Caco-2 (cell line): ENCODE results near the gene INTS6. TPM values are rescaled to one million over a fixed set of nuclear protein-coding genes. Genes with fewer than 3 reads are reported as not detected.

Experiments
- BruUV-seq: library from RNA; stranded (reverse); fragments of 400-500 nt; replicated peaks from 2 replicates; lab custom pipeline; 2021; lab: Mats Ljungman, UMichigan
- CTCF ChIA-PET: fragments of 300-600 bp; sonication (Branson Sonifier 250); formaldehyde crosslinking; loops from one replicate; lab custom pipeline; 2022; ENCODE audit warnings: antibody characterized with exemption; lab: Charles Lee
- POLR2A ChIA-PET: fragments of 300-600 bp; sonication (Branson Sonifier 250); formaldehyde crosslinking; loops from one replicate; lab custom pipeline; 2022; ENCODE audit warnings: antibody characterized with exemption; lab: Charles Lee
- DNase-seq, 2 experiments: peaks; one replicate each; pipeline versions ENCODE4 v3.0.0 to v3.0.0-alpha.2; 2020 to 2022
- H3K27me3 ChIP-seq: replicated peaks from 2 replicates; pipeline ENCODE4 v1.6.0; 2011; ENCODE audit warnings: low read length; ENCODE audit not compliant: control insufficient read depth, insufficient read depth
- H3K36me3 ChIP-seq: 2 replicates; pipeline ENCODE4 v1.5.1; 2011; ENCODE audit warnings: low read length; ENCODE audit not compliant: control insufficient read depth, insufficient read depth
- H3K4me1 ChIP-seq: fragments of 250-450 bp; sonication (Bioruptor Pico); 2 replicates; pipeline ENCODE4 v1.5.1; 2020; ENCODE audit warnings: mild to moderate bottlenecking
- H3K4me3 ChIP-seq: 2 replicates; pipeline ENCODE4 v1.5.1; 2011; ENCODE audit warnings: low read depth, mild to moderate bottlenecking, control low read depth, low read length
- H3K9me3 ChIP-seq: fragments of 250-450 bp; sonication (Bioruptor Pico); 2 replicates; pipeline ENCODE4 v1.5.1; 2020; ENCODE audit warnings: mild to moderate bottlenecking, moderate library complexity
- H3K27ac Mint-ChIP-seq: one replicate; pipeline ENCODE4 v1.8.0; 2022; ENCODE audit warnings: mixed read lengths; ENCODE audit not compliant: unreplicated experiment
- H3K27me3 Mint-ChIP-seq: one replicate; pipeline ENCODE4 v1.8.0; 2022; ENCODE audit warnings: mixed read lengths; ENCODE audit not compliant: insufficient read depth, unreplicated experiment
- H3K36me3 Mint-ChIP-seq: one replicate; pipeline ENCODE4 v1.8.0; 2022; ENCODE audit warnings: mild to moderate bottlenecking, mixed read lengths; ENCODE audit not compliant: insufficient read depth, unreplicated experiment
- H3K4me1 Mint-ChIP-seq: one replicate; pipeline ENCODE4 v1.8.0; 2022; ENCODE audit warnings: low read depth, mixed read lengths; ENCODE audit not compliant: unreplicated experiment
- H3K4me3 Mint-ChIP-seq: one replicate; pipeline ENCODE4 v1.8.0; 2022; ENCODE audit warnings: mild to moderate bottlenecking, moderate library complexity, mixed read lengths; ENCODE audit not compliant: unreplicated experiment
- H3K9me3 Mint-ChIP-seq: one replicate; pipeline ENCODE4 v1.8.0; 2022; ENCODE audit warnings: mixed read lengths; ENCODE audit not compliant: unreplicated experiment
- intact Hi-C: fragments of 100-400 bp; cut with micrococcal nuclease; formaldehyde crosslinking; loops from one replicate; pipeline ENCODE4 v1.10.0; 2022; ENCODE audit not compliant: unreplicated experiment
- total RNA-seq: library from RNA; stranded (reverse); gene quantifications from 2 replicates; pipeline ENCODE4 v1.2.3, GENCODE V29; 2022
- TF ChIP-seq, protein P1 (sequence below), 2 experiments: fragments of 200-600 bp in 1 of 2; IDR thresholded peaks; 1 replicate in 1 of 2; 2 replicates in 1 of 2; pipeline versions ENCODE4 v1.5.1 to v1.8.0; 2011 to 2022; ENCODE audit warnings: antibody characterized with exemption in 1 of 2, control low read depth in 1 of 2, inconsistent platforms in 1 of 2, low read depth in 1 of 2, low read length in 1 of 2, mild to moderate bottlenecking in 1 of 2, moderate library complexity in 1 of 2; ENCODE audit not compliant: insufficient read depth in 1 of 2, severe bottlenecking in 1 of 2, unreplicated experiment in 1 of 2

INTS6 gene
- total RNA-seq, 1 experiment from 2014 or later = 42.6 TPM

DNA sequence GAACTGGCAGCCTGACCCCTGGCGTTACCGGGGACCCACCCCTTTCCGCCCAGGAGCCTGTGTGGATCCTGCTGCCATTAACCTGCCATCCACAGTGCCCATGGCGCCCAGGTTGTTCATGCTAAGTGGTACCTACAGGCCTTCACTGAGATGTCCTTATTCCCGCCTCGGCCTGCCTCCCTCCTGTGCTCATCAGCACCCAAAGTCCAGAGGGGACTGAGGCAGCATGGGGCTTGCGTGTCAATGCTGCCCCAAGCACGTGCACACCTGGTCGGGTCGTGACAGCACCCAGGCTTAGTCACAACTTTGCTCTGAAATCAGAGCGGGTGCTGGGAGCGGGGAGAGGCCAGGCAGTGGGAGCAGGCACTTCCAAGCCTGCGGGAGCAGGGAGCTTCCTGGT, 3.7 kb upstream of the INTS6 start:
- Histone ChIP-seq H3K4me1 (peaks cover 6% of the 10 kb centered on the region; the same call in 1 of the 2 replicates), H3K36me3 (no peaks in the 10 kb centered on the region), H3K9me3 (peaks cover 11% of the 10 kb centered on the region), H3K27me3 (no peaks in the 10 kb centered on the region), H3K4me3 (no peak overlapping the region)
- no peak for DNase-seq
- ChIA-PET POLR2A (no interaction called here), CTCF (no interaction called here)
- no peak overlapping the region for H3K4me3 Mint-ChIP-seq
- no peak overlapping the region for H3K27ac Mint-ChIP-seq
- no TSS peak for BruUV-seq
- H3K27me3 Mint-ChIP-seq = no peaks in the 10 kb centered on the region
- H3K36me3 Mint-ChIP-seq = peaks cover 26% of the 10 kb centered on the region
- no peaks in the 10 kb centered on the region for H3K4me1 Mint-ChIP-seq
- intact Hi-C loops = no loop called here
- peaks cover 9% of the 10 kb centered on the region for H3K9me3 Mint-ChIP-seq
- TF ChIP-seq, protein P1, sequence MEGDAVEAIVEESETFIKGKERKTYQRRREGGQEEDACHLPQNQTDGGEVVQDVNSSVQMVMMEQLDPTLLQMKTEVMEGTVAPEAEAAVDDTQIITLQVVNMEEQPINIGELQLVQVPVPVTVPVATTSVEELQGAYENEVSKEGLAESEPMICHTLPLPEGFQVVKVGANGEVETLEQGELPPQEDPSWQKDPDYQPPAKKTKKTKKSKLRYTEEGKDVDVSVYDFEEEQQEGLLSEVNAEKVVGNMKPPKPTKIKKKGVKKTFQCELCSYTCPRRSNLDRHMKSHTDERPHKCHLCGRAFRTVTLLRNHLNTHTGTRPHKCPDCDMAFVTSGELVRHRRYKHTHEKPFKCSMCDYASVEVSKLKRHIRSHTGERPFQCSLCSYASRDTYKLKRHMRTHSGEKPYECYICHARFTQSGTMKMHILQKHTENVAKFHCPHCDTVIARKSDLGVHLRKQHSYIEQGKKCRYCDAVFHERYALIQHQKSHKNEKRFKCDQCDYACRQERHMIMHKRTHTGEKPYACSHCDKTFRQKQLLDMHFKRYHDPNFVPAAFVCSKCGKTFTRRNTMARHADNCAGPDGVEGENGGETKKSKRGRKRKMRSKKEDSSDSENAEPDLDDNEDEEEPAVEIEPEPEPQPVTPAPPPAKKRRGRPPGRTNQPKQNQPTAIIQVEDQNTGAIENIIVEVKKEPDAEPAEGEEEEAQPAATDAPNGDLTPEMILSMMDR (IDR thresholded peaks at IDR 0.05; ENCODE audit: insufficient read depth in 1 of 2, low read depth in 1 of 2, low read length in 1 of 2, severe bottlenecking in 1 of 2, unreplicated experiment in 1 of 2) = no peak

DNA sequence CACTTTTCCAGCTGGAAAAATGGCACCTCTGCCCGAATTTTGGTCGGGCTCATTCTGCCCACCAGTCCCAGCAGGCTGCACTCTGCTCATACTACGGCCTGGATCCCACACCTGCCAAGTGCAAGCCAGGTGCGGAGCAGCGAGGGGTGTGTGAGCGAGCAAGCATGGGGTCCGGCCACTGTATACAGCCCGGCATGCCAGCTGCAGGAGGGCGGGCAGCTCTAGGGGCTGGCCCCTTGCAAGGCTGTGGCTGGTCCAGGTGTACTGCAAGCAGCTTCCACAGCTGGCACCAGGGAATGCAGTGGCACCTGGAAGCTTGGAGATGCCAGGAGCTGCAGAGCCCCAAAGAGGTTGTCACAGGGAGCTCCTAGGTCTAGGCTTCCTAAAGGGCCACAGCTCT, 2.7 kb upstream of the INTS6 start:
- no peak for DNase-seq
- ChIA-PET CTCF (no interaction called here), POLR2A (interaction anchor here (0.6 kb wide), 1 partner anchor 19 kb away, joined by 3 read pairs; no protein-coding TSS in a partner anchor)
- H3K4me3 ChIP-seq = no peak overlapping the region
- H3K27ac Mint-ChIP-seq = no peak overlapping the region
- no peaks in the 10 kb centered on the region for H3K27me3 ChIP-seq
- intact Hi-C loops = no loop called here
- TF ChIP-seq, protein P1 (IDR thresholded peaks at IDR 0.05; ENCODE audit: insufficient read depth in 1 of 2, low read depth in 1 of 2, low read length in 1 of 2, severe bottlenecking in 1 of 2, unreplicated experiment in 1 of 2) = no peak
- peaks cover 9% of the 10 kb centered on the region for H3K9me3 Mint-ChIP-seq
- H3K36me3 ChIP-seq = no peaks in the 10 kb centered on the region
- H3K9me3 ChIP-seq = peaks cover 11% of the 10 kb centered on the region
- H3K36me3 Mint-ChIP-seq = peaks cover 32% of the 10 kb centered on the region
- H3K4me1 ChIP-seq = peaks cover 12% of the 10 kb centered on the region; the same call in 1 of the 2 replicates
- BruUV-seq = no TSS peak
- no peaks in the 10 kb centered on the region for H3K27me3 Mint-ChIP-seq
- no peak overlapping the region for H3K4me3 Mint-ChIP-seq
- H3K4me1 Mint-ChIP-seq = no peaks in the 10 kb centered on the region

DNA sequence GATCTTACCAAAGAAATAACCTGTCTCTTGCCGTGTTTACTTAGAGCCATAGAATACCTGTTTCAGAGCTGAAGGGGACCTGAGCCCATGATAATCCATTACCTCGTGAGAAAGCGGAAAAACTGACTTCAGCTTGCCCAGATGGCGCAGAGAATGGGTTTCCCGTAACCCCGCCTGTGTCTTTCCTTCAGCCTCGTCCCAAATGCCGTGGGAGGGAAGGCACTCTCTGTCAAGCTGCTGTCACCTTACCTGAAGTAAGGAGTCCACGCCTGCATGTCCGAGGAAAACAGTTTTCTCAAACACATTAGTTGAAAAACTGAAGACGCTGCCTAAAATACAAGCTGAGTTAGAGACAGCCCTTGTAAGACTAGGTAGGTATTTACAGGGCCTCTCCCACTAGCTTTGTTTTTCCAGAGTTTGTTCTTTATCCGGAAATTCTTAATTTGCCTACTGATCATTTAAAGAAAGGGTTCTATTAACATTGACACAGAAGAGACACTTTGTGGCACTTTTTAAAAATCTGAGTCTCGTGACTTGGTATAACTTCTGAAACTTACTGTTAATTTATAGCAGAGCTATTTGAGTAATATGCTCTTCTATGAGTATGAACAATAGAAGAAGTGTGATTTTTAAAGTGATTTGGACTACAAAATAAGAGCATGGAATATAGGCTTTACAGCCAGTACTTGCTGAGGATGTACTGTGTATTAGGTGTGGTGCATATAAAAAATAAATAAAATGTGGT, 1.3 kb upstream of the INTS6 start:
- TF ChIP-seq, protein P1 (IDR thresholded peaks at IDR 0.05; ENCODE audit: insufficient read depth in 1 of 2, low read depth in 1 of 2, low read length in 1 of 2, severe bottlenecking in 1 of 2, unreplicated experiment in 1 of 2) = no peak
- Mint-ChIP-seq H3K4me1 (no peaks in the 10 kb centered on the region), H3K27ac (peak overlapping the region; percentile 82), H3K4me3 (peak overlapping the region; percentile 72), H3K36me3 (peaks cover 42% of the 10 kb centered on the region), H3K9me3 (peaks cover 9% of the 10 kb centered on the region), H3K27me3 (no peaks in the 10 kb centered on the region)
- Histone ChIP-seq H3K36me3 (no peaks in the 10 kb centered on the region), H3K4me1 (peaks cover 12% of the 10 kb centered on the region; the same call in 1 of the 2 replicates), H3K9me3 (peaks cover 11% of the 10 kb centered on the region), H3K27me3 (no peaks in the 10 kb centered on the region), H3K4me3 (peak overlapping the region; percentile 69)
- ChIA-PET CTCF (interaction anchor here (2.6 kb wide), 1 partner anchor 343 kb away, joined by 11 read pairs; no protein-coding TSS in a partner anchor), POLR2A (interaction anchor here (1.1 to 2.0 kb wide), 2 partner anchors 57 to 287 kb away, joined by 3 to 6 read pairs; no protein-coding TSS in a partner anchor)
- BruUV-seq = TSS peak; percentile 74
- intact Hi-C loops = loop anchor here (1.0 to 5.0 kb wide), 5 partner anchors 130 to 403 kb away; partner anchors contain the start of genes DHRS12 and WDFY2
- peak in 1 of 2 experiments; percentile 32 for DNase-seq
